GM23338 (cell line): ENCODE measurements around the gene HKDC1.
A peak's percentile ranks its signal among the peaks of the same experiment; 100 is the strongest.

Experiments used
- EZH2 ChIP-seq: fragments of 200-600 bp; sonication (generic); IDR thresholded peaks from one replicate; pipeline ENCODE4 v1.8.0; 2017; ENCODE audit warnings: antibody characterized with exemption, mild to moderate bottlenecking, low read depth; ENCODE audit not compliant: unreplicated experiment
- POLR2AphosphoS5 ChIP-seq: IDR thresholded peaks from 2 replicates; pipeline ENCODE4 v1.6.1; 2016; ENCODE audit warnings: antibody characterized with exemption, low read depth
- TF ChIP-seq, protein P1 (sequence below): IDR thresholded peaks from one replicate; pipeline ENCODE4 v1.6.1; 2018; ENCODE audit warnings: antibody characterized with exemption; ENCODE audit not compliant: unreplicated experiment
- TF ChIP-seq, protein P2 (sequence below), 2 experiments: fragments of 200-600 bp in 1 of 2; sonication (generic) in 1 of 2; conservative IDR thresholded peaks; 2 replicates each; pipeline versions ENCODE4 v1.5.1 to v1.6.1; 2016 to 2017; ENCODE audit warnings: antibody characterized with exemption in 2 of 2, low read depth in 2 of 2, mild to moderate bottlenecking in 2 of 2, moderate library complexity in 1 of 2

DNA sequence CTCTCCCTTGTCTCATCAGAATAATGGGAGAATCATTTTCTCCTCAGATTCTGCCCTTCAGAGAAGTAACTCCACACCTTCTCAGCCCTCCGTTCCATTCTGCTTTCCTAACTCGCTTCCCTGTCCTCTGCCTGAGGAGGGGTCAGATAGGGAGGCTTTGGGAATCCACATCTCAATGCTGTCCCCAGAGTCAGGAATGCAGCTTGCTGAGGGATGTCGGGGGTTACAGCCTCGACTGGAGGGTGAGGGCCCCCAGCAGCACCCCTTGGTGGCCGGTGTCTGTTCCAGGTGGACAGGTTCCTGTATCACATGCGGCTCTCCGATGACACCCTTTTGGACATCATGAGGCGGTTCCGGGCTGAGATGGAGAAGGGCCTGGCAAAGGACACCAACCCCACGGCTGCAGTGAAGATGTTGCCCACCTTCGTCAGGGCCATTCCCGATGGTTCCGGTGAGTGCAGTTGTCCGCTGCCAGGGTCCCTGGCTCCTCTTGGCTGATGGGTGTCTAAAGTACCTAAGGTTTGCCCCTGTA, 6.9 kb downstream of the HKDC1 start:
- TF ChIP-seq, protein P1, sequence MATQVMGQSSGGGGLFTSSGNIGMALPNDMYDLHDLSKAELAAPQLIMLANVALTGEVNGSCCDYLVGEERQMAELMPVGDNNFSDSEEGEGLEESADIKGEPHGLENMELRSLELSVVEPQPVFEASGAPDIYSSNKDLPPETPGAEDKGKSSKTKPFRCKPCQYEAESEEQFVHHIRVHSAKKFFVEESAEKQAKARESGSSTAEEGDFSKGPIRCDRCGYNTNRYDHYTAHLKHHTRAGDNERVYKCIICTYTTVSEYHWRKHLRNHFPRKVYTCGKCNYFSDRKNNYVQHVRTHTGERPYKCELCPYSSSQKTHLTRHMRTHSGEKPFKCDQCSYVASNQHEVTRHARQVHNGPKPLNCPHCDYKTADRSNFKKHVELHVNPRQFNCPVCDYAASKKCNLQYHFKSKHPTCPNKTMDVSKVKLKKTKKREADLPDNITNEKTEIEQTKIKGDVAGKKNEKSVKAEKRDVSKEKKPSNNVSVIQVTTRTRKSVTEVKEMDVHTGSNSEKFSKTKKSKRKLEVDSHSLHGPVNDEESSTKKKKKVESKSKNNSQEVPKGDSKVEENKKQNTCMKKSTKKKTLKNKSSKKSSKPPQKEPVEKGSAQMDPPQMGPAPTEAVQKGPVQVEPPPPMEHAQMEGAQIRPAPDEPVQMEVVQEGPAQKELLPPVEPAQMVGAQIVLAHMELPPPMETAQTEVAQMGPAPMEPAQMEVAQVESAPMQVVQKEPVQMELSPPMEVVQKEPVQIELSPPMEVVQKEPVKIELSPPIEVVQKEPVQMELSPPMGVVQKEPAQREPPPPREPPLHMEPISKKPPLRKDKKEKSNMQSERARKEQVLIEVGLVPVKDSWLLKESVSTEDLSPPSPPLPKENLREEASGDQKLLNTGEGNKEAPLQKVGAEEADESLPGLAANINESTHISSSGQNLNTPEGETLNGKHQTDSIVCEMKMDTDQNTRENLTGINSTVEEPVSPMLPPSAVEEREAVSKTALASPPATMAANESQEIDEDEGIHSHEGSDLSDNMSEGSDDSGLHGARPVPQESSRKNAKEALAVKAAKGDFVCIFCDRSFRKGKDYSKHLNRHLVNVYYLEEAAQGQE = no peak
- no peak for TF ChIP-seq EZH2
- TF ChIP-seq, protein P2, sequence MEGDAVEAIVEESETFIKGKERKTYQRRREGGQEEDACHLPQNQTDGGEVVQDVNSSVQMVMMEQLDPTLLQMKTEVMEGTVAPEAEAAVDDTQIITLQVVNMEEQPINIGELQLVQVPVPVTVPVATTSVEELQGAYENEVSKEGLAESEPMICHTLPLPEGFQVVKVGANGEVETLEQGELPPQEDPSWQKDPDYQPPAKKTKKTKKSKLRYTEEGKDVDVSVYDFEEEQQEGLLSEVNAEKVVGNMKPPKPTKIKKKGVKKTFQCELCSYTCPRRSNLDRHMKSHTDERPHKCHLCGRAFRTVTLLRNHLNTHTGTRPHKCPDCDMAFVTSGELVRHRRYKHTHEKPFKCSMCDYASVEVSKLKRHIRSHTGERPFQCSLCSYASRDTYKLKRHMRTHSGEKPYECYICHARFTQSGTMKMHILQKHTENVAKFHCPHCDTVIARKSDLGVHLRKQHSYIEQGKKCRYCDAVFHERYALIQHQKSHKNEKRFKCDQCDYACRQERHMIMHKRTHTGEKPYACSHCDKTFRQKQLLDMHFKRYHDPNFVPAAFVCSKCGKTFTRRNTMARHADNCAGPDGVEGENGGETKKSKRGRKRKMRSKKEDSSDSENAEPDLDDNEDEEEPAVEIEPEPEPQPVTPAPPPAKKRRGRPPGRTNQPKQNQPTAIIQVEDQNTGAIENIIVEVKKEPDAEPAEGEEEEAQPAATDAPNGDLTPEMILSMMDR (conservative IDR thresholded peaks at IDR 0.05; ENCODE audit: low read depth in 2 of 2) = peak; percentile 14 to 21; a peak in 1 of 4 replicates
- no peak for TF ChIP-seq POLR2AphosphoS5
